Left lung (tissue), 10 donors: Measurements from ENCODE around the gene IGFLR1. TPM values are rescaled to one million over a fixed set of nuclear protein-coding genes. Genes with fewer than 3 reads are reported as not detected.
A peak's percentile ranks its signal among the peaks of the same experiment; 100 is the strongest.

Source experiments
- ATAC-seq: fragments of 200-7000 bp; cut with Tn5 transposase; one replicate; pipeline ENCODE4 v1.9.1; 2020; ENCODE audit warnings: moderate library complexity
- DNase-seq, 4 donors: peaks; one replicate each; pipeline ENCODE4 v3.0.0-alpha.2; 2013 to 2020
- H3K27ac ChIP-seq, 2 donors: fragments of 200-600 bp; sonication (generic) in 1 of 2; one replicate each; pipeline versions ENCODE4 v1.5.0 to v1.8.0; 2020 to 2021
- H3K27me3 ChIP-seq, 2 donors: fragments of 200-600 bp; sonication (generic) in 1 of 2; one replicate each; pipeline versions ENCODE4 v1.5.0 to v1.8.0; 2020 to 2021
- H3K36me3 ChIP-seq, 2 donors: fragments of 200-600 bp; sonication (generic) in 1 of 2; one replicate each; pipeline versions ENCODE4 v1.5.0 to v1.8.0; 2020 to 2021
- H3K4me1 ChIP-seq, 2 donors: fragments of 200-600 bp; one replicate each; pipeline ENCODE4 v1.8.0; 2021
- H3K4me3 ChIP-seq, 2 donors: fragments of 200-600 bp; sonication (generic) in 1 of 2; one replicate each; pipeline versions ENCODE4 v1.5.0 to v1.8.0; 2020 to 2021; ENCODE audit warnings: mild to moderate bottlenecking in 1 of 2
- H3K9me3 ChIP-seq, 2 donors: fragments of 200-600 bp; sonication (generic) in 1 of 2; one replicate each; pipeline versions ENCODE4 v1.5.0 to v1.8.0; 2020 to 2021
- CTCF ChIP-seq, 2 donors: fragments of 200-600 bp; sonication (generic) in 1 of 2; IDR thresholded peaks; one replicate each; pipeline versions ENCODE4 v1.5.0 to v1.8.0; 2021; ENCODE audit warnings: antibody characterized with exemption in 2 of 2
- intact Hi-C, 2 donors: fragments of 100-400 bp; cut with DNase I; formaldehyde crosslinking; loops; one replicate each; pipeline versions ENCODE4 v1.11.2 to v1.14.2; 2022
- polyA plus RNA-seq, 6 donors: library from polyadenylated mRNA; unstranded; fragments of 120-200 nt; gene quantifications; one replicate each; pipeline ENCODE4 v1.2.1, GENCODE V29; 2013; ENCODE audit not compliant: insufficient read length in 6 of 6
- total RNA-seq, 2 donors: library from RNA; stranded (reverse); fragmentation: NEBNext Ultra II Directional; extraction: Animal tissue kit (Norgen Biotek cat#: 25700); gene quantifications; one replicate each; pipeline ENCODE4 v1.2.1, GENCODE V29; 2021
- donor health status: DM: no; HTN: yes; CAD: no.
- donor health status: DM: no; HTN: no; CAD: no.

The IGFLR1 gene
- total and polyA plus RNA-seq, 8 donors = 2.0 to 25.8 (median 5.6) TPM

DNA sequence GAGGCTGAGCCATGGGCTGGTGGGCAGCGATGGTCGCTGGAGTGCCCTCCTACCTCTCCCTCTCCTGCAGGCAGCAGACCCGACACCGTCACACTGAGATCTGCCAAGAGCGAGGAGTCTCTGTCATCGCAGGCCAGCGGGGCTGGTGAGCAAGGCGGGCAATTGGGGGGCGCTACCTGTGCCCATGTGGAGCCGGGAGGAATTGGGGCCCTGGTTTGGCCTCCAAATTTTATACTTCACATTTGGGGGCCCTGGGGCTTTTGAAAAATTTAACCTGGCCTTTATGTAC lies 43.0 kb upstream of the IGFLR1 start:
- ATAC-seq (no peak), DNase-seq (no peak)
- intact Hi-C loops = no loop called here
- Histone ChIP-seq H3K4me1 (no peaks in the 10 kb centered on the region), H3K27ac (no peak overlapping the region), H3K9me3 (no peaks in the 10 kb centered on the region), H3K27me3 (no peaks in the 10 kb centered on the region), H3K4me3 (no peak overlapping the region), H3K36me3 (peaks cover 0 to 62% of the 10 kb centered on the region in 2 donors)
- TF ChIP-seq CTCF (IDR thresholded peaks at IDR 0.05) = no peak

DNA sequence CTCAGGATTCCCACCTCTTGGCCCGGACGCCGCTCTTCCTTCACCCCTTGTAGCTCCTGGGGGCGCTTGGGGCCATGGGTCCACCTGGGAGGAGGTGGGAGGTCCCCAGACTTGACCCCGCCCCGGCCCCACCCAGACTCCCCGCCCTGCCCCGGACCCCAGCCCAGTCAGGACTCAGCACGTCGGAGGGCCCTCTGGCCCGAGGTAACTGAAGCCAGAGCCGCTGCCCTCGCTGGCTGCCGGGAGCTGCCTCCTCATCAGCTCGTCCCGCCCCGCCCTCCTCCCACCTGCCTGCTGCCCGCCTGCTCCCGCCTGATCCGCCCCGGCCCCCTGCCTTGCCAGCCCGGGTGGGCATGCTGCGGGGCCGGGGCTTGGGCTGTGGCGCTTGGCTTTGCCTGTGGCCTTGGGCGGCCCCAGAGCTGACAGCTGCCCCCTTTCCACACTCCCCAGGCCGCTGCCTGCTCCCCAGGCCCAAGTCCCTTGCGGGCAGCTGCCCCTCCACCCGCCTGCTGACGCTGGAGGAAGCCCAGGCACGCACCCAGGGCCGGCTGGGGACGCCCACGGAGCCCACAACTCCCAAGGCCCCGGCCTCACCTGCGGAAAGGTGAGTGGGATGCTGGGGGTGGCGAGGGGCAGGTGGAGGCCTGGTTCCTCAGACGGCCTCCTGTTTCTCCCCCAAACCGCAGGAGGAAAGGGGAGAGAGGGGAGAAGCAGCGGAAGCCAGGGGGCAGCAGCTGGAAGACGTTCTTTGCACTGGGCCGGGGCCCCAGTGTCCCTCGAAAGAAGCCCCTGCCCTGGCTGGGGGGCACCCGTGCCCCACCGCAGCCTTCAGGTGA lies 42.5 kb upstream of the IGFLR1 start:
- no peaks in the 10 kb centered on the region for H3K9me3 ChIP-seq
- no peaks in the 10 kb centered on the region for H3K27me3 ChIP-seq
- no peak for TF ChIP-seq CTCF (IDR thresholded peaks at IDR 0.05)
- no peak overlapping the region for H3K4me3 ChIP-seq
- H3K27ac ChIP-seq = no peak overlapping the region
- H3K4me1 ChIP-seq = no peaks in the 10 kb centered on the region
- H3K36me3 ChIP-seq = peaks cover 0 to 66% of the 10 kb centered on the region in 2 donors
- intact Hi-C loops = no loop called here
- DNase-seq = peak in 1 of 4 donors; percentile 74
- no peak for ATAC-seq

- ATAC-seq (no peak), DNase-seq (peak in 1 of 4 donors; percentile 74)
- H3K27ac ChIP-seq = no peak overlapping the region
- H3K4me3 ChIP-seq = no peak overlapping the region
- peaks cover 0 to 66% of the 10 kb centered on the region in 2 donors for H3K36me3 ChIP-seq
- H3K9me3 ChIP-seq = no peaks in the 10 kb centered on the region
- intact Hi-C loops = no loop called here
- no peak for TF ChIP-seq CTCF (IDR thresholded peaks at IDR 0.05)
- no peaks in the 10 kb centered on the region for H3K27me3 ChIP-seq
- H3K4me1 ChIP-seq = no peaks in the 10 kb centered on the region
These were observed 41.5 kb upstream of the IGFLR1 start for GRCh38 chr19:35783469-35784434.

DNA sequence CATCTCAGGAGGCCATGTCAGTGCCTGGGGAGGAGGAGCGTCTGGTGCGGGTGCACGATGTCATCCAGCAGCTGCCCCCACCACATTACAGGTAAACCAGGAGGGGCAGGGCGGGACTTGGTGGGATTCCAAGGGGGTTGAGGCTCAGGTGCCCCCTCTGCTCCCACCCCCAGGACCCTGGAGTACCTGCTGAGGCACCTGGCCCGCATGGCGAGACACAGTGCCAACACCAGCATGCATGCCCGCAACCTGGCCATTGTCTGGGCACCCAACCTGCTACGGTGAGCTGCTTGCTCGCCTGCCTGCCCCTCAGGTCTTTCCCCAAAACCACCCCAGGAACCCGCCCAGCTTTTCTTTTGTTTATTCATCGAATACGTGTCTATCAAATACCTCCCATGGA lies 40.3 kb upstream of the IGFLR1 start:
- no peak overlapping the region for H3K27ac ChIP-seq
- intact Hi-C loops = no loop called here
- no peak for TF ChIP-seq CTCF (IDR thresholded peaks at IDR 0.05)
- no peaks in the 10 kb centered on the region for H3K27me3 ChIP-seq
- H3K4me3 ChIP-seq = no peak overlapping the region
- H3K9me3 ChIP-seq = no peaks in the 10 kb centered on the region
- ATAC-seq (no peak), DNase-seq (peak in 1 of 4 donors; percentile 77)
- no peaks in the 10 kb centered on the region for H3K4me1 ChIP-seq
- peaks cover 0 to 76% of the 10 kb centered on the region in 2 donors for H3K36me3 ChIP-seq

- DNase-seq (no peak), ATAC-seq (no peak)
- peaks cover 0 to 2% of the 10 kb centered on the region in 2 donors for H3K4me1 ChIP-seq
- TF ChIP-seq CTCF (IDR thresholded peaks at IDR 0.05) = no peak
- no peak overlapping the region for H3K4me3 ChIP-seq
- no peak overlapping the region for H3K27ac ChIP-seq
- no peaks in the 10 kb centered on the region for H3K9me3 ChIP-seq
- no peaks in the 10 kb centered on the region for H3K27me3 ChIP-seq
- peaks cover 0 to 67% of the 10 kb centered on the region in 2 donors for H3K36me3 ChIP-seq
- intact Hi-C loops = no loop called here
These were observed 39.4 kb upstream of the IGFLR1 start for GRCh38 chr19:35781650-35782049.
